NCI-H2029 treated with DMSO at 0.1 percent for 48 hours (cell line): Measurements from ENCODE around the gene MCCC2.
"Not testable (repeated sequence)": the region's sequence is repeated elsewhere in the genome, so short reads cannot be mapped to it uniquely, and the experiment has no call there.

ENCODE experiments used
- DNase-seq: peaks from one replicate; lab custom pipeline; 2025; lab: John Stamatoyannopoulos, UW

MCCC2 gene

GRCh38 chr5:71597001-71597400, 9.9 kb downstream of the MCCC2 start:
- DNase-seq: no peak

- no peak for DNase-seq
Measured at GRCh38 chr5:71600783-71601182, 13.6 kb downstream of the MCCC2 start.

- no peak for DNase-seq
Measured at GRCh38 chr5:71601222-71602026, 14.3 kb downstream of the MCCC2 start.

GRCh38 chr5:71609916-71610315, 22.8 kb downstream of the MCCC2 start:
- not testable (repeated sequence) for DNase-seq

- DNase-seq: no peak
Measured at GRCh38 chr5:71615809-71616208, 28.7 kb downstream of the MCCC2 start.

GRCh38 chr5:71620630-71621029, 33.5 kb downstream of the MCCC2 start:
- DNase-seq: no peak

GRCh38 chr5:71621268-71621667, 34.1 kb downstream of the MCCC2 start:
- DNase-seq: no peak

GRCh38 chr5:71621741-71622140, 34.6 kb downstream of the MCCC2 start:
- DNase-seq: no peak

- DNase-seq: no peak
Measured at GRCh38 chr5:71623221-71623794, 36.2 kb downstream of the MCCC2 start.

GRCh38 chr5:71629950-71630349, 42.8 kb downstream of the MCCC2 start:
- no peak for DNase-seq

- no peak for DNase-seq
Measured at GRCh38 chr5:71631070-71631469, 43.9 kb downstream of the MCCC2 start.

- DNase-seq: no peak
Measured at GRCh38 chr5:71632168-71632567, 45.0 kb downstream of the MCCC2 start.

- no peak for DNase-seq
Measured at GRCh38 chr5:71633255-71634155, 46.4 kb downstream of the MCCC2 start.

GRCh38 chr5:71637133-71637532, 50.0 kb downstream of the MCCC2 start:
- DNase-seq: no peak

- DNase-seq: no peak
Measured at GRCh38 chr5:71640408-71640807, 53.3 kb downstream of the MCCC2 start.

- DNase-seq: no peak
Measured at GRCh38 chr5:71645030-71645429, 57.9 kb downstream of the MCCC2 start.

GRCh38 chr5:71650940-71651339, 63.8 kb downstream of the MCCC2 start:
- not testable (repeated sequence) for DNase-seq

GRCh38 chr5:71651579-71651978, 64.4 kb downstream of the MCCC2 start:
- DNase-seq: no peak

GRCh38 chr5:71652349-71652748, 65.2 kb downstream of the MCCC2 start:
- no peak for DNase-seq

- DNase-seq: no peak
Measured at GRCh38 chr5:71652803-71653543, 65.8 kb downstream of the MCCC2 start.

GRCh38 chr5:71658916-71659662, 71.9 kb downstream of the MCCC2 start:
- no peak for DNase-seq
